ENCODE measurements around the gene BGN.

GRCh38 chrX:153522259-153522658 is 27.5 kb downstream of the BGN start:
- TF ChIP-seq, protein P1, sequence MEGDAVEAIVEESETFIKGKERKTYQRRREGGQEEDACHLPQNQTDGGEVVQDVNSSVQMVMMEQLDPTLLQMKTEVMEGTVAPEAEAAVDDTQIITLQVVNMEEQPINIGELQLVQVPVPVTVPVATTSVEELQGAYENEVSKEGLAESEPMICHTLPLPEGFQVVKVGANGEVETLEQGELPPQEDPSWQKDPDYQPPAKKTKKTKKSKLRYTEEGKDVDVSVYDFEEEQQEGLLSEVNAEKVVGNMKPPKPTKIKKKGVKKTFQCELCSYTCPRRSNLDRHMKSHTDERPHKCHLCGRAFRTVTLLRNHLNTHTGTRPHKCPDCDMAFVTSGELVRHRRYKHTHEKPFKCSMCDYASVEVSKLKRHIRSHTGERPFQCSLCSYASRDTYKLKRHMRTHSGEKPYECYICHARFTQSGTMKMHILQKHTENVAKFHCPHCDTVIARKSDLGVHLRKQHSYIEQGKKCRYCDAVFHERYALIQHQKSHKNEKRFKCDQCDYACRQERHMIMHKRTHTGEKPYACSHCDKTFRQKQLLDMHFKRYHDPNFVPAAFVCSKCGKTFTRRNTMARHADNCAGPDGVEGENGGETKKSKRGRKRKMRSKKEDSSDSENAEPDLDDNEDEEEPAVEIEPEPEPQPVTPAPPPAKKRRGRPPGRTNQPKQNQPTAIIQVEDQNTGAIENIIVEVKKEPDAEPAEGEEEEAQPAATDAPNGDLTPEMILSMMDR (IDR thresholded peaks at IDR 0.05): no peak
- TF ChIP-seq POLR2A (IDR thresholded peaks at IDR 0.05) (no peak), POLR2AphosphoS5 (IDR thresholded peaks at IDR 0.05) (no peak)
